ENCODE measurements around the gene ITSN1. TPM values are rescaled to one million over a fixed set of nuclear protein-coding genes. Genes with fewer than 3 reads are reported as not detected.

ITSN1 gene
- total and polyA plus RNA-seq, 7 donors, result 10.8 to 45.4 (median 35.7) TPM

GRCh38 chr21:33885172-33885514, 242.8 kb downstream of the ITSN1 start:
- WGBS, 2 donors, result 92 to 93% methylated on average over 7 of the region's 7 CpGs

GRCh38 chr21:33886321-33886720, 244.0 kb downstream of the ITSN1 start:
- Histone ChIP-seq H3K36me3 (no peaks in the 10 kb centered on the region), H3K27ac (no peak overlapping the region), H3K4me1 (peaks cover 0 to 5% (median 0%) of the 10 kb centered on the region in 4 donors), H3K4me3 (no peak overlapping the region), H3K9me3 (no peaks in the 10 kb centered on the region), H3K27me3 (no peaks in the 10 kb centered on the region)
- DNase-seq, result peak; percentile 36
- intact Hi-C loops (cut with DNase I), result no loop called here
- 85 to 89% methylated on average over 11 of the region's 11 CpGs for WGBS, 2 donors
- TF ChIP-seq POLR2AphosphoS5 (IDR thresholded peaks at IDR 0.05) (no peak), CTCF (IDR thresholded peaks at IDR 0.05) (no peak), EP300 (IDR thresholded peaks at IDR 0.05) (no peak), POLR2A (IDR thresholded peaks at IDR 0.05) (no peak)

More at GRCh38 chr21:33885172-33885514, 242.8 kb downstream of the ITSN1 start:
- no peak overlapping the region for H3K4me3 ChIP-seq
- no peaks in the 10 kb centered on the region for H3K9me3 ChIP-seq
- H3K27ac ChIP-seq, result no peak overlapping the region
- TF ChIP-seq POLR2A (IDR thresholded peaks at IDR 0.05), result no peak
- no peaks in the 10 kb centered on the region for H3K36me3 ChIP-seq
- intact Hi-C loops (cut with DNase I), result no loop called here
- no peaks in the 10 kb centered on the region for H3K27me3 ChIP-seq
- H3K4me1 ChIP-seq, result peaks cover 0 to 5% (median 0%) of the 10 kb centered on the region in 4 donors
- no peak for DNase-seq

- no peaks in the 10 kb centered on the region for H3K36me3 ChIP-seq
- WGBS, 2 donors, result 89 to 92% methylated on average over 5 of the region's 5 CpGs
- no peak overlapping the region for H3K4me3 ChIP-seq
- intact Hi-C loops (cut with DNase I), result no loop called here
- H3K9me3 ChIP-seq, result no peaks in the 10 kb centered on the region
- no peaks in the 10 kb centered on the region for H3K27me3 ChIP-seq
- TF ChIP-seq POLR2A (IDR thresholded peaks at IDR 0.05) (no peak), CTCF (IDR thresholded peaks at IDR 0.05) (no peak), POLR2AphosphoS5 (IDR thresholded peaks at IDR 0.05) (no peak), EP300 (IDR thresholded peaks at IDR 0.05) (no peak)
- DNase-seq, result no peak
- no peak overlapping the region for H3K27ac ChIP-seq
- peaks cover 0 to 13% (median 10%) of the 10 kb centered on the region in 4 donors for H3K4me1 ChIP-seq
Measured at GRCh38 chr21:33890187-33890586, 247.9 kb downstream of the ITSN1 start.

- Histone ChIP-seq H3K27me3 (no peaks in the 10 kb centered on the region), H3K9me3 (no peaks in the 10 kb centered on the region), H3K4me1 (peaks cover 0 to 13% (median 10%) of the 10 kb centered on the region in 4 donors), H3K4me3 (no peak overlapping the region), H3K27ac (no peak overlapping the region), H3K36me3 (no peaks in the 10 kb centered on the region)
- 88 to 89% methylated on average over 8 of the region's 8 CpGs for WGBS, 2 donors
- TF ChIP-seq POLR2AphosphoS5 (IDR thresholded peaks at IDR 0.05) (no peak), POLR2A (IDR thresholded peaks at IDR 0.05) (no peak), EP300 (IDR thresholded peaks at IDR 0.05) (no peak), CTCF (IDR thresholded peaks at IDR 0.05) (no peak)
- no peak for DNase-seq
- intact Hi-C loops (cut with DNase I), result no loop called here
Measured at GRCh38 chr21:33892853-33893252, 250.6 kb downstream of the ITSN1 start.

- H3K36me3 ChIP-seq, result no peaks in the 10 kb centered on the region
- no peak overlapping the region for H3K27ac ChIP-seq
- H3K27me3 ChIP-seq, result no peaks in the 10 kb centered on the region
- TF ChIP-seq EP300 (IDR thresholded peaks at IDR 0.05) (no peak), POLR2A (IDR thresholded peaks at IDR 0.05) (no peak), POLR2AphosphoS5 (IDR thresholded peaks at IDR 0.05) (no peak), CTCF (IDR thresholded peaks at IDR 0.05) (no peak)
- 93 to 97% methylated on average over 4 of the region's 4 CpGs for WGBS, 2 donors
- no peaks in the 10 kb centered on the region for H3K9me3 ChIP-seq
- H3K4me3 ChIP-seq, result no peak overlapping the region
- H3K4me1 ChIP-seq, result peaks cover 0 to 20% (median 15%) of the 10 kb centered on the region in 4 donors
- DNase-seq, result no peak
- intact Hi-C loops (cut with DNase I), result loop anchor here (2.0 kb wide), 1 partner anchor 251 kb away; the partner anchor contains the start of gene ITSN1
Measured at GRCh38 chr21:33893917-33894316, 251.6 kb downstream of the ITSN1 start.
